ENCODE measurements around the gene HYDIN. TPM values are rescaled to one million over a fixed set of nuclear protein-coding genes. Genes with fewer than 3 reads are reported as not detected.

Gene HYDIN
- 0.15 and 0.64 TPM in 2 replicates for total RNA-seq (2014; rRNA removed; shearing (Covaris generic))

DNA sequence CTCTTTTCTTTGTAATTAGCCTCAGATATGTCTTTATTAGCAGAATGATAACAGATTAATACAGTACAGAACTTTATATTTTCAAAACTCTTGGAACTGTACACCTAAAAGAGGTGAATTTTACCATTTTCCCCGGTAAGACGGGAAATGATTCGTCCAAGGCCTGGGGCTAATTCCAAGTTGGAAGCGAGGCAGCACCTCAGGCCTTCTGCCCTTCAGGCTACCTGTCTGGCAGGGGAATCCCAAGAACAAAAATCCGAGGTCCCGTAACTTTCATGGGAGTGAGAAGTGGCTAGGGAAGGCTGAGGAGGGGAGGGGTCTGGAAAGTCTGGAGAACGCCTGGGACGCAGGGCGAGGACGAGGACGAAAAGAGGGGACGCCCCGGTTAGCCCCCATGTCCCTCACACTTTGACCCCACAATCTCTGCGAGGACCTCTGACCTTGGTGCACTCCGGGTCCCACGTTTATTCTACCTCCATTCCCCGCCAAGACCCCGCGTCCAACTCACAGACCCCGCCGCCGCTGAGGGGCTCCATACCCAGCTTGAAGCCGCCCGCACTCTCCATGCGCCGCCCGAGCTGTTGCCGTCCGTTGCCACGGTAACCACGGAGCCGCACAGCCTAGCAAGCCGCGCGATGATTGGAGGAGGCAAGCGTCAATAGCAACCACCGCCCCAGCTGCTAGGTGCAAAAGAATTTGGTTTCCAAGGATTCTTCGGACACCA is at the start of gene HYDIN:
TSS of gene HYDIN (minus strand) at position 601 of the 724 bp plus-strand sequence. CDS start 43,827 bp downstream, outside the sequence.
- DNase-seq (ENCODE audit: low spot score) = peak; percentile 69

DNA sequence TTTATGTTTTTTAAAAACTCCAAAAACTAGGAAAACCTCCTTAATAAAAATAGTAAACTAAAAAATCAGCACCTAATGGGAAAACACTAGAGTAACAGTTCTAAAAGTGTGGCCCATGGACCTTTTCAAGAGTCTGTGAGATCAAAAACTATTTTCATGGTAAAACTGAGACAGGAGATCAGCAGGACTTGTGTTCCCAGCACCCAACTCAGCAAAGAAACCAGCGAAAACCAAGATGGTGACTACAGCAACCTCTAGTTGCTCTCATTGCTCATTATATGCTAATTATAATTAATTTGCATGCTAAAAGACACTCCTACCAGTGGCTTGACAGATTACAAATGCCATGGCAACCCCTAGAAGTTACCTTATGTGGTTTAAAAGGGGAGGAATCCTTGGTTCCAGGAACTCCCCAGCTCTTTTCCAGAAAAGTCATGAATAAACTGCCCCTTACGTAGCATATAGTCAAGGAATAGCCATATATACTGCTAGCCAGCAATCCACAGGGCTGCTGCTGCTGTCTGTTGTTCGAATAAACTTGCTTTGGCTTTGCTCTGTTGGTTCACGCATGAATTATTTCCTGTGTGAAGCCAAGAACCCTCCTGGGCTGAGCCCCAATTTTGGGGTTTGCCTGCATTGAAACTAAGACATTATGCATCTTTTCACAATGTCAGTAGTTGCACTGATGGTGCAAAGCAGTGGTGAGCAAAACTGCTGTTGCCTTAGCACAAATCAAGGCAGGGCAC is 46.2 kb upstream of the HYDIN start:
- no peak for DNase-seq (ENCODE audit: low spot score)

DNA sequence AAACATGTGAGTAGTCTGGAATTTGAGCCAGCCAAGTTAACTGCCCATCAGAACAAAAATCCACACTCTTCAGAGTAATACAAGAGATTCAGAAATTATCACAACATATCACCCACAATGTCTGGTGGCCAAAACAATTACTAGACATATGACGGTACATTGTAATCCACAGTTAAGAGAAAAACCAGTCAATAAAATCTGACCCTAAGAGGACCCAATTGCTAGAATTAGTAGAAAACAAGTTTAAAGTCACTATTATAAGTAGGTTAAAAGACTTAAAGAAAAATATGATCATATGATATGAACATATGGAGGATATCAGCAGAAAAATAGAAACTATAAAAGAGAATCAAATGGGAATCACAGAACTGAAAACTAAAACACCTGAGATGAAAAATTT is 42.9 kb upstream of the HYDIN start:
- no peak for DNase-seq (ENCODE audit: low spot score)

DNA sequence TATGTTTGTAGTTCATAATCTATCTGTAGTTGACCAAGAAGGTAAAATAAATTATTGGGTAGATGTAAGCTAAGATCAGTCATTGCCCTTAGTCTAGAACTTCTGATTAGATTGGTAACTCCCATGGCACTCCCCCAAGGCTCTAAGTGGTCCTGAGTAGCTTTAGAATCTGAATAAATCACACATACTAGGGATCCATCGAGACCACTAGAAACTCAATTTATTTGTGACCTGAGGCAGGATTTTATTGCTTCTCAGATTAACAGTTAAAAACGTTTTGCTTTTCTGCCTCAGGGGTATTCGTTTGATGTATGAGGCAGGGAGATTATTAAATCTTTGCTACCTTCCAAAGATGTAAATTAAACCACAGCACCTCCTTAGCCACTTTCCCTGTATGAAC is 33.8 kb upstream of the HYDIN start:
- no peak for DNase-seq (ENCODE audit: low spot score)

DNA sequence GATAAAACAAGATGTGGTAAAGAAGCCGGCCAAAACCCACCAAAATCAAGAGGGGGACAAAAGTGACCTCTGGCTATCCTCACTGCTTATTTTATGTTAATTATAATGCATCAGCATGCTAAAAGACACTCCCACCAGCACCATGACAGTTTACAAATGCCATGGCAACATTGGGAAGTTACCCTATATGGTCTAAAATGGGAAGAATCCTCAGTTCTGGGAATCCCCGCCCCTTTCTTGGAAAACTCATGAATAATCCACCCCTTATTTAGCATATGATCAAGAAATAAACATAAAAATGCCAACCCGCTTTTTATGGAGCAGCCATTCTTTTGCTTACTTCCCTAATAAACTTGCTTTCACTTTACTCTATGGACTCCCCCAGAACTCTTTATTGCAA is 33.1 kb upstream of the HYDIN start:
- DNase-seq (ENCODE audit: low spot score) = no peak

DNA sequence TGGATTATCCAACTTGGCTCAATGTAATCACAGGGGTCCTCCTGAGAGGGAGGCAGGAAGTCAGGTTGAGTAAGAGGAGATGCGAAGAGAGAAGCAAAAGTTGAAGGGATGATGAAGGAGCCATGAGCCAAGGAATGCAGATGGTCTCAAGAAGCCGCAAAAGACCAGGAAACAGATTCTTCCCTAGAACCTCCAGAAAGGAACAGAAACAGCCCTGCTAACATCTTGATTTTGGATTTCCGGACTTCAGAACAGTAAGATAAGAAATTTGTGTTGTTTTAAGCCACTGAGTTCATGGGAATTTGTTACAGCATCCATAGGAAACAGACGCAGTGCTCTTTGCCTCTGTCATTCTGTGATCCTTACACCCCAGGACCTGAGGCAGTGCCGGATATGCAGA is 31.9 kb upstream of the HYDIN start:
- no peak for DNase-seq (ENCODE audit: low spot score)

DNA sequence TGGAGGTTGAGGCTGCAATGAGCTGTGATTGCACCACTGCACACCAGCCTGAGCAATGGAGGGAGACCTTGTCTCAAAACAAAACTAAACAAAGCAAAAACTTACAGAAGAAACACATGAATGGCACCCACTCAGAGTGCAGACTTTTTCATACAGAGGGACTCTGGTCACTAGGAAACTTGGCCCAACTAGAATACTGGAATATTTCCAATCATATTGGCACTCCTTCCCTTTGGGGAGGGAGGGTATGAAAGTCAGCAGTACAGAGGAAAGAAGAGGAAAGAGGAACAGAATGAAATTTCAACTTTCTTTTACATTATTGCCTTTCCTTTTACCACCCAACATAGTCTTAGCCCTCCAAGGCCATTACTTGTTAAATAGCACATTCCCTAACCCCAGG is 30.5 kb upstream of the HYDIN start:
- no peak for DNase-seq (ENCODE audit: low spot score)

DNA sequence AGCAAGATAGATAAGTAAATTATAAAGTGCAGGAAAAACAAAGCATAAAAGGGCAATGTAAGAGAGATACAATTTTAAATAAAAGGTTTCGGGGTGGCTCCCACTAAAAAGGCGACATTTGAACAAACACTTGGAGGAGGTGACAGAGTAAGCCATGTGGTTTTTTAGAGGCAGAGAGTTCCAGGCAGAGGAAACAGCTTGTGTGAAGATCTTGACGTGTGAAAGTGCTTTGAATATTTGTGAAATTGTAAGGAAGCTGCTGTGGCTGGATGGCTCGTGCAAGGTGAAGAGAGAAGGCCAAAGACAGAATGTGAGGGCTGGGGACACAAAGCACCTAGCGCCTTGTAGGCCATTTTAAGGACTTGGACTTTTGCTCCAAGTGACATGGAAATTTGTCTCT is 28.6 kb upstream of the HYDIN start:
- DNase-seq (ENCODE audit: low spot score) = no peak

DNA sequence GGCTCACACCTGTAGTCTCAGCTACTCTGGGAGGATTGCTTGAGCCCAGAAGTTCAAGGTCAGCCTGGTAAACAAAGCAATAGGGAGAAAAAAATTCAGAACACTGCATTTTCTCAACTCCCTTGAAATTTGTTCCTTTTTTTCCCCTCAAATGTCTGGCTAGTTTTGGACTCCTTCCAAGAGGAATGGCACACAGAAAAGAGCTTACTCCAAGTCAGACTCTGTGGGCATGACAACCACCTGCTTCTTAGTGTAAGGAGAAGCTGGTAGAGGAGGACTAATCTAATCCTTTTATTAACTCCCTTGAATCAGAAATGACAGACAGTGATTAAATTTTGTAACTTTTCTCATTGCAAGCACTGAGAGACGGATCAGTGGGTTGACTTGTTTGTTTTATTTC is 27.9 kb upstream of the HYDIN start:
- no peak for DNase-seq (ENCODE audit: low spot score)

DNA sequence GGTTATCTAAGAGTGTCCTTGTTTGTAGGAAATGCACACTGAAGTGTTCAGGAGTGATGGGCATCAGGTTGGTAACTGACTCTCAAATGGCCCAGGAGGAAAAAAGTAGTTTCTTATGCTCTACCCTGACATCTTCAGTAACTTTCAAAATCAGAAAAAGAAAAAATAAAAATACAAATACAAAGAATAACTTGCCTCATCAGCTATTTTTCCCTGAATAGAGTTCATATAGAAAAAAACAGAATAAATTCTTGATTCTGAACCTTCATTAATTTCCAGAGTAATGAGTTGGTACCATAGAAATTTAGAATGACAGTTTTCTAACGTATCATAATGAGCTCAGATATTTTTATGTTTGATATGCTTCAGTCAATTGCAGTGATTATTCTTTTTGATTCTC is 27.2 kb upstream of the HYDIN start:
- no peak for DNase-seq (ENCODE audit: low spot score)

DNA sequence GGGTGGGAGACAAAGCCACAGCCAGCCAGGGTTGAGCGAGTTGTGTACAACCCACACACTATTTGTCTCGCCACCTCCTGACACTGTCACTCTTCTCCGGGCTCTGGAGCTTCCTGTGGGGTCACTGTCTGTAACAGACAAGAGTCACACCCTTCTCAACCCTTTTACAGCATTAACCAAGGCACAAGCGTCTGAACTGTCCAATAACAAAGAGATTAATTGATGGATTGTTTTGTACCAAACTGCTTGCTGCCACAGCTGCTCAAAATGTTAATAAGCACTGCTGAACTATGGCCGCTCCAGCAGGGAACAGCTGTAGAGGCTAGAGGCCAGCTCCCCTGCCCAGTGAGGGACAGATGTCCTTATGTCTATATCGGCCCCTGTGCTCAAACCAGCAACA is 25.2 kb upstream of the HYDIN start:
- no peak for DNase-seq (ENCODE audit: low spot score)

DNA sequence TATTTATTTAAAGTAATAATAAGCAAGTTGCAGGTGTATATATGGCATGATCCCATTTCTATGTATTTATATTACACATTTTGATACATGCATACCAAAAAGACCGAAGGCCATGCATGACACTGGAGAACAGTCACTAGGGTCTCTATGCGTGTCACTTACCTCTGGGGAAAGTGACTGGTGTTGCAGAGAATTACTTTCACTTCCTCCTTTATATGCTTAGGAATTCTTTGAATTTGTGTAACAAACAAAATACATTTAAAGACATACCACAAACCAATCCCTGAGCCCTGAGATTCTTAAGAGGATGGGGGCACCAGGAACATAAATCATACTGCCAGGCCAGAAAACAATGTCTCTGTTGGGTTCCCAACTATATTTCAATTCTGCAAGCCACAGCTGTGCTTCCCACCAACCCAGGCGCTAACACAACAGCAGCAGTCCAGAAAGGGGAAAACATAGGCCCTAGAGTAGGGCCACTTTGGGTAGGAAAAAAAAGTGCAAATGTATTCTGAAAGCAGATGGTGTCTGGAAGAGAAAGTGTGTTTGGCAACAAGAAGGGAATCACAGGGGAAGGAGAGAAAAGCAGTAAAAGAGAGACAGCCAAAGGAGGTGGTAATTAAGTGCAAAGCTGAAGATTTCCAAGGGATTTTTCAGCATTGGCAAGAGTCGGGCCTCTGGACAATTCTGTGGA is 24.5 kb upstream of the HYDIN start:
- DNase-seq (ENCODE audit: low spot score) = no peak

DNA sequence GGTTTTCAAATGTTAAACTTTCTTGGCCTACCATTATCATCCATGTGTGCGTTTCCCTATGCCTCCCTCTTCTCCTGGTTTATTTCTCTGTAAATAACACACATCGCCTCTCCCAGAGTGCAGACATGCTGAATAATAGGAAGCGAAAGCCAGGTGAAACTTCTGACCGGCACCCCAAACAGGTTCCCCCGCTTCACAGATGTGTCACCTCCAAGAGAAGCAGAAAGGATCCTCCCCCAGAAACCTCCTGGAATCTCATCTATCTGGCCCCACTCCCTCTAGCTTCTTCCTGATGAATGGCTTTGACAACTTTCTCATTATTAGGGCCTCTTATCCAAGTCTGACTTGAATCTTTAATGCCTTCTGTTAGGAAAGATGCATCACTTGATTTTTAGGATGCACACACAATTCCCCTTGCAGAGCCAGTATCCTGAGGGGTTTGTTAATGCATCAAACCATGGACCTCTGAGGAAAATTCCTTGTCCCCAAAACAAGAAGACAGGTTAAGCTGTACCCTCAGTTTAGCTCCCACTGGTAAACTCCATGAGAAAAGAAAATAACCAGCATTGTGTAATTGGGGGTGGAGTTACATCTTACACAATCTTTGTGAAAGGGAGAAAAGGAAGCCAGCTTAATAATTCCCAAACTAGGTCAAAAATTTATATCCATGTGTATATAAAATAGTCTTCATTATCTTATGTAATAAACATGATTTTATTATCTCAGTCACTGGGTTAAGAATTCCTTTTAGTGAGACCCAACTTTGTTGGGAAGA is 20.1 kb upstream of the HYDIN start:
- no peak for DNase-seq (ENCODE audit: low spot score)

DNA sequence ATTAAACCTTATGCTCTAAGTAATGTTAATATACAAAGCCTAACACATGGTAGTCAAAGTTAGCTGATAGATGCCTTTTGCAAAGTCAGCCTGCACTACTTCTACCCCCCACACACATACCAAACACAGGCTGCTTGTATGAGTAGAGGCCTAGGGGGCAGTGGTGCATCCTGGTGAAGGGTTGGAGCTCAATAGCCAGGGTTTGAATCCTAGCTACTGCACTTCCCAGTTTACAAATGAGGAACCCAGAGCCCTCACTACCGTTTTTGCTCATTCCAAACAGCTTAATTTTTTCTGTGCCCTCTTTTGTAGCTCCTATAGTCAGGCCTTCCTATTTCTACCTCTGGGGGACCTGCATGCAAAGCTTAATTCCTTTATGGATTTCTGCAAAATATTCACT is 18.9 kb upstream of the HYDIN start:
- no peak for DNase-seq (ENCODE audit: low spot score)

DNA sequence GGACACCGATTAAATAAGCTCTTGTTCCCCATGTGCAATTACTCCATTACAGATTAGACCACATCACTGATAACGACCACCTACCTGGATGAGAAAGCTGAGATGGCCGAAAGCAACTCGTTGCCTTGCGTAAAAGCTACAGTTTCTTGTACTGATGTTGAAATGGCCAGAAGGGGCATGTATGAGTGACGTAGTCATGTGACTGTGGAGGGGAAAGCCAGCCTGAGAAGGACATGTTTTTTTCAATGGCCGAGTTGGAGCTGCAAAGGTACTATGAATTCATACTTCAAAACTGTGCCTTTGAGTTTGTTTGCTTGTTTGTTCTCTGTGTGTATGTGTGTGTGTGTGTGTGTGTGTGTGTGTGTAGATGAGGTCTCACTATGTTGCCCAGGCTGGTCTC is 17.0 kb upstream of the HYDIN start:
- DNase-seq (ENCODE audit: low spot score) = no peak

DNA sequence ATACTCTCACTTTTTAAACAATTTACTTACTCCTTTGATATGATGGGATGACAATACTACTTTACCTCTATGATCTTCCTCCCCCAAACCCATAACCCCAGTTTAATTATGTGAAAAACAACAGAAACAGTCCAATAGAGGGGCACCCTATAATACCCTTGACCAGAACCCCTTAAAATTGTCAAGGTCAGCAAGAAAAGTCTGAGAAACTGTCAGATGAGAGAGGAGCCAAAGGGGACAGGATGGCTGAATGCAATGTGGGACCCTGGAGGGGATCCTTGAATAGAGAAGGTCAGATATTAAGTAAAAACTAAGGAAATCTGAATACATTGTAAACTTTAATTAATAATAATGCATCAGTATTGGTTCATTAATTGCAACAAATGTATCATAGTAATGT is 15.8 kb upstream of the HYDIN start:
- DNase-seq (ENCODE audit: low spot score) = no peak

DNA sequence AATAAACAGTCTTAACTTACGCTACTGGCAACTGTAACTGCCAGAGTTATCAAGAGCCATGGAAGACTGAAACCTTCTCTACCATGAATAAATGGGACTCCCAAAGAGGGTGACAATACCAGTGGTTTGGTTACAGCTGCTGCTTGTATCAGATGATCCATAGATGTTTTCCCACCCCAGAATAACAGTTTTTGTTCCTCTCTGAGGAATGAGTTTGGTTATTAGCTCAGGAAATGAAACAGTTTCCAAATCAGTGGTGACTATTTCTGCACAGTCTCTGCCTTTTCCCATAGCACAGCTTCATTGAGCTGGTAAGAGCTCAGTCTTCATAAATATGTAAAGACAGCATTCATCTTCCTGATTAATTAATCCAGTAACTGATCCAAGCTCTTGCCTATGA is 14.0 kb upstream of the HYDIN start:
- no peak for DNase-seq (ENCODE audit: low spot score)

DNA sequence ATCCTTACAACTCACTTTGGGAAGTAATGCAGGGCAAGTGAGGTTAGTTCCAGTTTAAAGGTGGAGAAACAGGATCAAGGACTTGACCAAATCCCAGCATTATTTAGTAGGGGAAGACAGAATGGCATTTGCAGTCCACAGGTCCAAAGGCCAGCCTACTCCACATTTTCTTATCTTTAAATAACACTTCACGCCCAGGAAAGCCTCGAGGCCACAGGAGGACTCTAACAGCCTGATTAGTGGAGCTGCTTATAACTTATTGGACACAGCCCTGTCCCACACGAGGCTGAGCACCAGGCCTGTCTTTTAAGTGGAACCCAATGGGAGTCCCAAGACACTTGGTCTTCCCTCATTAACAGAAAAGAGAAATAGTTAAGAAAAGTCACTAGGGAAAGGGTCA is 12.1 kb upstream of the HYDIN start:
- no peak for DNase-seq (ENCODE audit: low spot score)

DNA sequence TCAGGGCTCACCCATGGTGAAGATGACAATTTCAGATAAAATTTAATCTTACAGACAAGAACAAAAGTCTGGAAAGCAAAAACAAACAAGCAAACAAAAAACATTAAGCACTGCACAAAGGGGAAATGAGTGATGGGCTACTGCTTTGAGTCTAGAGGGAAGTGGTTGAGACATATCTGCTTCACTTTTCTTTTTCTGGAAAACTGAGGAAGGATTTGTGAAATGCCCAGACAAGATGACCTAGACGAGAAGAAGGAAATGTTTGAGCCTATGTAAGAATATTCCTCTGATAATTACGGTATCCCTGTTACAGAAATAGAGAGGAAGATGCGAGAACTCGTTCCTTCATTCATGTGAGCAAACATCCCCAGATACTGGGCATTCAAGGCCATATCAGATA is 11.5 kb upstream of the HYDIN start:
- DNase-seq (ENCODE audit: low spot score) = no peak

DNA sequence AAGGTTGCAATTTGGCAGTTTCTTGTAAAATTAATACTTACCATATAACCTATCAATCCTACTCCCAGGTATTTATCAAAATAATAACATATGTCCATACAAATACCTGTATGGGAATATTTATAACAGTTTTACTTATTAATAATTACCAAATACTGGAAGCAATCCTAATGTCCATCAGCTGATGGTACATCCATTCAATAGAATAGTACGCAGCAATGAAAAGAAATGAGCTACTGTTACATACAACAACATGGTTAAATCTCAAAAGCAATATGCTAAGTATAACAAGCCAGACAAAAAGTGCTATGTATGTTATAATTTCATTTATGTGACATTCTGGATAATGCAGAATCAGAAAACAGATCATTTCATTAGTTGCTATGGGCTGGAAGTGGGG is 1.2 kb downstream of the HYDIN start:
- DNase-seq (ENCODE audit: low spot score) = no peak

DNA sequence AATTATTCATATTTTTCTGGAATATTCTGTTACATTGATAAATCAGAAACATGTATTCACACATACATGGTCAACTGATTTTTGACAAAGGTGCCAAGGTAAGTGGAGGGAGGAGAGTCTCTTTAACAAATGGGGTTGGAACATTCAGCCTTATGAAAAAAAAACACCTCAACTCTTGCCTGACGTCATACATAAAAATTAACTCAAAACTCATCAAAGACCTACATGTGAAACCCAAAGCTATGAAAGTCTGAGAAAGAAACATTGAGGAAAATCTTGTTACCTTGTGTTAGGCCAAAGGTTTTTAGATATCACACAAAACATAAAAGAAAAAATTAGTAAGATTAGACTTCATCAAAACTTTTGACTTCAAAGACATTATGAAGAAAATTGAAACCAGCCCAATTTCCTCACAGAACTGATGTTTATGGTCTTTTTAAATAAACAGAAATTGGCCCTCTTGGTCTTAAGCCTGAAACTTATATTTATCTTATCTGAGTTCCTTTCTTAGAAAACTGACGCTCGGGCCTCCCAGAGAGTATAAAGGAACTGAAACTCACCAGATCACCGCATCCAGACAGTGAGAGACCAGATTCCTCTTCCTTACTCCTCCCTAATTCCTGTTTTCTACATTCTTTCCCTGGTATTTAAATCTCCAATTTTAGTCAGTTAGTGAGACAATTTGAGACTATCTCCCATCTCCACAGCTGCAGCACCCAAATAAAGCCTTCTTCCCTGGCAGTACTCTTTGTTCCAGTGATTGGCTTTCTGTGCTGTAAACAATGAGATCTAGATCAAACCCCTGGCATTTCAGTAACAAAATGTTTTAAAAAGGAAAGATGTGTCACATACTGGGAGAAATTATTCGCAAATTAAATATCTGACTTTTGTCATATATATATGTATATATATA is 4.0 kb downstream of the HYDIN start:
- DNase-seq (ENCODE audit: low spot score) = no peak
